IMR-90 (cell line): ENCODE measurements around the gene CEP170B.

Experiments
- CEBPB ChIP-seq: IDR thresholded peaks from 2 replicates; pipeline ENCODE4 v1.6.1; 2012; ENCODE audit warnings: low read depth, low read length, improper control_type of control experiment
- CHD1 ChIP-seq: IDR thresholded peaks from 2 replicates; pipeline ENCODE4 v1.6.1; 2012; ENCODE audit warnings: low read depth, low read length, improper control_type of control experiment
- CTCF ChIP-seq: conservative IDR thresholded peaks from 2 replicates; pipeline ENCODE4 v1.5.1; 2012; ENCODE audit warnings: mild to moderate bottlenecking, low read depth, low read length, improper control_type of control experiment
- ELK1 ChIP-seq: fragments of 150-350 bp; IDR thresholded peaks from 2 replicates; pipeline ENCODE4 v1.6.1; 2016; ENCODE audit warnings: low read depth, mild to moderate bottlenecking, low read length, moderate library complexity, borderline replicate concordance
- MAFK ChIP-seq: IDR thresholded peaks from 2 replicates; pipeline ENCODE4 v1.6.1; 2012; ENCODE audit warnings: low read depth, low read length, improper control_type of control experiment
- MAZ ChIP-seq: IDR thresholded peaks from 2 replicates; pipeline ENCODE4 v1.6.1; 2012; ENCODE audit warnings: low read depth, mild to moderate bottlenecking, low read length, improper control_type of control experiment, moderate library complexity, borderline replicate concordance
- MXI1 ChIP-seq: IDR thresholded peaks from 2 replicates; pipeline ENCODE4 v1.6.1; 2012; ENCODE audit warnings: low read depth, mild to moderate bottlenecking, low read length, moderate library complexity, borderline replicate concordance
- POLR2A ChIP-seq: IDR thresholded peaks from 2 replicates; pipeline ENCODE4 v1.6.1; 2012; ENCODE audit warnings: mild to moderate bottlenecking, low read depth, low read length
- RAD21 ChIP-seq: IDR thresholded peaks from 2 replicates; pipeline ENCODE4 v1.6.1; 2012; ENCODE audit warnings: low read length, improper control_type of control experiment
- RCOR1 ChIP-seq: IDR thresholded peaks from 2 replicates; pipeline ENCODE4 v1.6.1; 2012; ENCODE audit warnings: mild to moderate bottlenecking, low read length, improper control_type of control experiment; ENCODE audit not compliant: insufficient replicate concordance
- RFX5 ChIP-seq: IDR thresholded peaks from 2 replicates; pipeline ENCODE4 v1.8.0; 2012; ENCODE audit warnings: low read depth, mild to moderate bottlenecking, low read length, moderate library complexity
- USF2 ChIP-seq: fragments of 150-350 bp; IDR thresholded peaks from 2 replicates; pipeline ENCODE4 v1.6.1; 2017; ENCODE audit warnings: mild to moderate bottlenecking, antibody characterized with exemption, low read length, low read depth

GRCh38 chr14:104822821-104823615 is 42.0 kb upstream of the CEP170B start:
- TF ChIP-seq POLR2A: no peak
- TF ChIP-seq RAD21: no peak
- TF ChIP-seq CTCF: no peak
- no peak for TF ChIP-seq MAZ
- no peak for TF ChIP-seq MXI1
- TF ChIP-seq ELK1: no peak
- no peak for TF ChIP-seq CHD1
- no peak for TF ChIP-seq RCOR1
- no peak for TF ChIP-seq USF2
- TF ChIP-seq RFX5: no peak
- TF ChIP-seq CEBPB: no peak
- no peak for TF ChIP-seq MAFK
